ENCODE measurements around the gene RAB8B. TPM values are rescaled to one million over a fixed set of nuclear protein-coding genes. Genes with fewer than 3 reads are reported as not detected.
A peak's percentile ranks its signal among the peaks of the same experiment; 100 is the strongest.
"Not testable (repeated sequence)": the region's sequence is repeated elsewhere in the genome, so short reads cannot be mapped to it uniquely, and the experiment has no call there.

The RAB8B gene
- total and polyA plus RNA-seq, 9 of the 15 experiments (the other 6 are each of a cell fraction or from before 2014, with no cell fraction given), result 7.8 to 32.1 (median 24.2) TPM

GRCh38 chr15:63237086-63237485 is 47.7 kb downstream of the RAB8B start:
- intact Hi-C loops (cut with micrococcal nuclease); H2AFZ ChIP-seq (ENCODE audit: low read depth, low read length); H3K4me2 ChIP-seq (ENCODE audit: insufficient read depth, low read length); FAIRE-seq; DNase-seq (ENCODE audit: extremely low read depth in 1 of 4, low spot score in 3 of 4); in situ Hi-C loops (cut with MboI); ATAC-seq; BruUV-seq (replicated peaks); H3K27me3 ChIP-seq (ENCODE audit: control insufficient read depth in 2 of 2, insufficient read depth in 2 of 2, low read length in 2 of 2); H3K9me1 ChIP-seq (ENCODE audit: control insufficient read depth, insufficient read depth, low read length); H3K9ac ChIP-seq (ENCODE audit: insufficient read depth in 1 of 2, low read depth in 2 of 2, low read length in 2 of 2); H3K9me3 ChIP-seq (replicated peaks; ENCODE audit: control insufficient read depth, insufficient read depth, low read depth, low read length); H4K20me1 ChIP-seq (replicated peaks; ENCODE audit: control insufficient read depth, insufficient read depth, low read length); H3K4me3 ChIP-seq; CTCF ChIA-PET (ENCODE audit: low intra/inter-chr PET ratio); H3K27ac ChIP-seq (ENCODE audit: extremely low read depth, low read depth, low read length): not testable (repeated sequence)
- POLR2A ChIA-PET, result interaction anchor here (1.7 kb wide), 1 partner anchor 9 kb away, joined by 4 read pairs; no protein-coding TSS in a partner anchor
- peaks cover 10% of the 10 kb centered on the region; the same call in 1 of the 3 replicates for H3K36me3 ChIP-seq (ENCODE audit: control insufficient read depth, insufficient read depth, low read length)
- peaks cover 69% of the 10 kb centered on the region for H3K79me2 ChIP-seq (ENCODE audit: control insufficient read depth, insufficient read depth, low read length)
- peaks cover 7 to 18% of the 10 kb centered on the region in 2 experiments for H3K4me1 ChIP-seq (replicated peaks in 1 of 2; ENCODE audit: control insufficient read depth in 2 of 2, insufficient read depth in 2 of 2, low read length in 2 of 2)
- WGBS (ENCODE audit: insufficient coverage, low coverage, missing lambda C conversion rate), result 64% methylated on average over 1 of the region's 1 CpG

- H3K4me1 ChIP-seq (replicated peaks in 1 of 2; ENCODE audit: control insufficient read depth in 2 of 2, insufficient read depth in 2 of 2, low read length in 2 of 2), result peaks cover 4 to 18% of the 10 kb centered on the region in 2 experiments
- no peak overlapping the region for H3K4me2 ChIP-seq (ENCODE audit: insufficient read depth, low read length)
- DNase-seq (ENCODE audit: extremely low read depth in 1 of 4, low spot score in 3 of 4), result no peak
- BruUV-seq (replicated peaks), result no TSS peak
- intact Hi-C loops (cut with micrococcal nuclease) (no loop called here), in situ Hi-C loops (cut with MboI) (no loop called here)
- peak; percentile 19; the same call in 1 of the 2 replicates for TF ChIP-seq CBFA2T3 (IDR thresholded peaks at IDR 0.05)
- TF ChIP-seq LCOR (CRISPR knock-in tag; IDR thresholded peaks at IDR 0.05), result no peak
- no peak for TF ChIP-seq BCOR (IDR thresholded peaks at IDR 0.05)
- no peak for TF ChIP-seq RBM39 (optimal IDR thresholded peaks at IDR 0.05; ENCODE audit: low read depth, low read length)
- TF ChIP-seq NFIX (CRISPR knock-in tag; IDR thresholded peaks at IDR 0.05; ENCODE audit: low read depth), result no peak
- no peak for TF ChIP-seq GTF2E2 (tag; IDR thresholded peaks at IDR 0.05)
- no peak for TF ChIP-seq ZNF239 (CRISPR knock-in tag; IDR thresholded peaks at IDR 0.05)
- H3K4me3 ChIP-seq, result no peak overlapping the region
- H3K9ac ChIP-seq (ENCODE audit: insufficient read depth in 1 of 2, low read depth in 2 of 2, low read length in 2 of 2), result no peak overlapping the region
- peaks cover 10% of the 10 kb centered on the region; the same call in 1 of the 3 replicates for H3K36me3 ChIP-seq (ENCODE audit: control insufficient read depth, insufficient read depth, low read length)
- peaks cover 63% of the 10 kb centered on the region for H3K79me2 ChIP-seq (ENCODE audit: control insufficient read depth, insufficient read depth, low read length)
- H3K9me1 ChIP-seq (ENCODE audit: control insufficient read depth, insufficient read depth, low read length), result no peaks in the 10 kb centered on the region
- peak; percentile 61; the same call in 2 of the 3 replicates for ATAC-seq
- no peak for FAIRE-seq
- POLR2A ChIA-PET, result interaction anchor here (1.3 to 1.7 kb wide), 3 partner anchors 10 to 16 kb away, joined by 3 to 6 read pairs (median 4); no protein-coding TSS in a partner anchor
- H3K27ac ChIP-seq (ENCODE audit: extremely low read depth, low read depth, low read length), result peak overlapping the region; percentile 29; the same call in 1 of the 3 replicates
- no peaks in the 10 kb centered on the region for H3K27me3 ChIP-seq (ENCODE audit: control insufficient read depth in 2 of 2, insufficient read depth in 2 of 2, low read length in 2 of 2)
- no peaks in the 10 kb centered on the region for H4K20me1 ChIP-seq (replicated peaks; ENCODE audit: control insufficient read depth, insufficient read depth, low read length)
- peaks cover 2% of the 10 kb centered on the region; the same call in 1 of the 2 replicates for H3K9me3 ChIP-seq (replicated peaks; ENCODE audit: control insufficient read depth, insufficient read depth, low read depth, low read length)
- CTCF ChIA-PET (ENCODE audit: low intra/inter-chr PET ratio), result no interaction called here
- no peak overlapping the region for H2AFZ ChIP-seq (ENCODE audit: low read depth, low read length)
Observed at GRCh38 chr15:63238171-63238570, 48.8 kb downstream of the RAB8B start.
